Raji (cell line): ENCODE results near the gene AMER3.

Experiments
- POLR2A ChIP-seq: IDR thresholded peaks from 2 replicates; pipeline ENCODE4 v1.6.1; 2011; ENCODE audit warnings: low read depth, low read length, control low read depth; ENCODE audit not compliant: insufficient read depth

Gene AMER3

GRCh38 chr2:130744287-130745117 is 10.8 kb upstream of the AMER3 start:
- no peak for TF ChIP-seq POLR2A

- no peak for TF ChIP-seq POLR2A
Observed at GRCh38 chr2:130749078-130749477, 6.3 kb upstream of the AMER3 start.

GRCh38 chr2:130749641-130750040 is 5.7 kb upstream of the AMER3 start:
- TF ChIP-seq POLR2A: no peak

GRCh38 chr2:130754811-130755210 is 529 bp upstream of the AMER3 start:
- TF ChIP-seq POLR2A: no peak

GRCh38 chr2:130756053-130756873 is 923 bp downstream of the AMER3 start:
- no peak for TF ChIP-seq POLR2A

GRCh38 chr2:130756874-130757668 is 1.7 kb downstream of the AMER3 start:
- no peak for TF ChIP-seq POLR2A

GRCh38 chr2:130759906-130760753 is 4.8 kb downstream of the AMER3 start:
- no peak for TF ChIP-seq POLR2A

GRCh38 chr2:130760754-130761751 is 5.7 kb downstream of the AMER3 start:
- TF ChIP-seq POLR2A: no peak

- TF ChIP-seq POLR2A: no peak
Observed at GRCh38 chr2:130762031-130762909, 6.9 kb downstream of the AMER3 start.

- TF ChIP-seq POLR2A: no peak
Observed at GRCh38 chr2:130762910-130763385, 7.6 kb downstream of the AMER3 start.

GRCh38 chr2:130763405-130763804 is 8.1 kb downstream of the AMER3 start:
- no peak for TF ChIP-seq POLR2A

- no peak for TF ChIP-seq POLR2A
Observed at GRCh38 chr2:130764035-130764820, 8.9 kb downstream of the AMER3 start.

- TF ChIP-seq POLR2A: no peak
Observed at GRCh38 chr2:130764821-130765115, 9.4 kb downstream of the AMER3 start.
